G401.6 (cell line): Measurements from ENCODE around the gene REC8.
A peak's percentile ranks its signal among the peaks of the same experiment; 100 is the strongest.

ENCODE experiments used
- FAIRE-seq: peaks from 2 replicates; lab custom pipeline; 2012; peaks lifted over from hg19 to GRCh38; lab: Jason Lieb, UNC

Gene REC8

GRCh38 chr14:24159777-24160498 lies 11.9 kb upstream of the REC8 start:
- no peak for FAIRE-seq

- FAIRE-seq, result no peak
Observed at GRCh38 chr14:24160499-24160849, 11.4 kb upstream of the REC8 start.

- peak; percentile 91 for FAIRE-seq
Observed at GRCh38 chr14:24160850-24161804, 10.8 kb upstream of the REC8 start, which contains the start of gene IRF9. IRF9 (plus strand) TSS chr14:24161265; CDS start chr14:24162145, 880 bp downstream.

GRCh38 chr14:24162093-24162492 lies 9.8 kb upstream of the REC8 start:
- no peak for FAIRE-seq

GRCh38 chr14:24164518-24164991 lies 7.3 kb upstream of the REC8 start:
- FAIRE-seq, result no peak

- no peak for FAIRE-seq
Observed at GRCh38 chr14:24165785-24166184, 6.1 kb upstream of the REC8 start.

- FAIRE-seq, result no peak
Observed at GRCh38 chr14:24167469-24168114, 4.3 kb upstream of the REC8 start.

GRCh38 chr14:24172261-24172860 lies 481 bp downstream of the REC8 start:
- no peak for FAIRE-seq

- no peak for FAIRE-seq
Observed at GRCh38 chr14:24172871-24173281, 996 bp downstream of the REC8 start.

- no peak for FAIRE-seq
Observed at GRCh38 chr14:24176599-24176998, 4.7 kb downstream of the REC8 start.

- no peak for FAIRE-seq
Observed at GRCh38 chr14:24177041-24177825, 5.4 kb downstream of the REC8 start.

- FAIRE-seq, result no peak
Observed at GRCh38 chr14:24177891-24178290, 6.0 kb downstream of the REC8 start.

GRCh38 chr14:24178399-24179178 lies 6.7 kb downstream of the REC8 start:
- FAIRE-seq, result no peak

- no peak for FAIRE-seq
Observed at GRCh38 chr14:24179294-24179960, 7.5 kb downstream of the REC8 start.

GRCh38 chr14:24179961-24180796 lies 8.3 kb downstream of the REC8 start:
- FAIRE-seq, result no peak

GRCh38 chr14:24181371-24182077 lies 9.6 kb downstream of the REC8 start:
- no peak for FAIRE-seq

GRCh38 chr14:24182110-24182882 lies 10.4 kb downstream of the REC8 start:
- FAIRE-seq, result no peak

GRCh38 chr14:24183014-24183481 lies 11.2 kb downstream of the REC8 start:
- FAIRE-seq, result no peak
